ENCODE results near the gene SIGLEC12. TPM values are rescaled to one million over a fixed set of nuclear protein-coding genes. Genes with fewer than 3 reads are reported as not detected.

SIGLEC12 gene
- total and polyA plus RNA-seq, 5 donors from 2014 or later = 0.57 to 1.3 TPM; not detected in 3

- Mint-ChIP-seq H3K4me3 (no peak overlapping the region), H3K4me1 (peaks cover 0 to 4% (median 0%) of the 10 kb centered on the region in 4 donors), H3K36me3 (no peaks in the 10 kb centered on the region), H3K27ac (no peak overlapping the region), H3K27me3 (peaks cover 22% of the 10 kb centered on the region), H3K9me3 (peaks cover 0 to 1% (median 0%) of the 10 kb centered on the region in 7 donors)
- Histone ChIP-seq H3K27me3 (ENCODE audit: control insufficient read depth, insufficient read depth, low read length) (peaks cover 3% of the 10 kb centered on the region), H3K36me3 (ENCODE audit: control insufficient read depth, insufficient read depth, low read length) (no peaks in the 10 kb centered on the region), H3K4me3 (ENCODE audit: low read depth, low read length) (no peak overlapping the region), H3K9me3 (ENCODE audit: control insufficient read depth in 2 of 2, low read length in 2 of 2) (no peaks in the 10 kb centered on the region), H3K27ac (ENCODE audit: insufficient read depth, low read length, poor library complexity, severe bottlenecking) (no peak overlapping the region), H3K4me1 (ENCODE audit: control insufficient read depth, insufficient read depth, low read length, poor library complexity, severe bottlenecking) (no peaks in the 10 kb centered on the region)
- no peak for DNase-seq
- ATAC-seq (ENCODE audit: low read depth in 2 of 2) = no peak
Observed at GRCh38 chr19:51460164-51460992, 41.2 kb downstream of the SIGLEC12 start.

GRCh38 chr19:51458899-51459505 is 42.6 kb downstream of the SIGLEC12 start:
- Mint-ChIP-seq H3K27me3 (peaks cover 11% of the 10 kb centered on the region), H3K9me3 (peaks cover 0 to 1% (median 0%) of the 10 kb centered on the region in 7 donors), H3K27ac (no peak overlapping the region), H3K36me3 (no peaks in the 10 kb centered on the region), H3K4me3 (no peak overlapping the region), H3K4me1 (peaks cover 0 to 4% (median 0%) of the 10 kb centered on the region in 4 donors)
- H3K36me3 ChIP-seq (ENCODE audit: control insufficient read depth, insufficient read depth, low read length) = no peaks in the 10 kb centered on the region
- no peaks in the 10 kb centered on the region for H3K27me3 ChIP-seq (ENCODE audit: control insufficient read depth, insufficient read depth, low read length)
- no peaks in the 10 kb centered on the region for H3K4me1 ChIP-seq (ENCODE audit: control insufficient read depth, insufficient read depth, low read length, poor library complexity, severe bottlenecking)
- no peak overlapping the region for H3K4me3 ChIP-seq (ENCODE audit: low read depth, low read length)
- no peak for ATAC-seq (ENCODE audit: low read depth in 2 of 2)
- no peak for DNase-seq
- no peaks in the 10 kb centered on the region for H3K9me3 ChIP-seq (ENCODE audit: control insufficient read depth in 2 of 2, low read length in 2 of 2)
- no peak overlapping the region for H3K27ac ChIP-seq (ENCODE audit: insufficient read depth, low read length, poor library complexity, severe bottlenecking)

GRCh38 chr19:51458051-51458645 is 43.5 kb downstream of the SIGLEC12 start, which contains the start of gene SIGLEC8:
Gene SIGLEC8, minus strand, starts transcription at chr19:51458454. Its CDS starts 67 bp downstream, at chr19:51458387.
- H3K9me3 ChIP-seq (ENCODE audit: control insufficient read depth in 2 of 2, low read length in 2 of 2) = no peaks in the 10 kb centered on the region
- no peak within 1 kb of the TSS for H3K27ac ChIP-seq (ENCODE audit: insufficient read depth, low read length, poor library complexity, severe bottlenecking)
- H3K9me3 Mint-ChIP-seq = peaks cover 0 to 1% (median 0%) of the 10 kb centered on the region in 7 donors
- no peaks in the 10 kb centered on the region for H3K36me3 Mint-ChIP-seq
- peaks cover 8% of the 10 kb centered on the region for H3K27me3 Mint-ChIP-seq
- H3K4me3 ChIP-seq (ENCODE audit: low read depth, low read length) = no peak within 1 kb of the TSS
- peak within 1 kb of the TSS in 1 of 3 donors; percentile 76 for H3K27ac Mint-ChIP-seq
- ATAC-seq (ENCODE audit: low read depth in 2 of 2) = no peak
- no peak within 1 kb of the TSS for H3K4me3 Mint-ChIP-seq
- no peaks in the 10 kb centered on the region for H3K27me3 ChIP-seq (ENCODE audit: control insufficient read depth, insufficient read depth, low read length)
- peaks cover 0 to 4% (median 0%) of the 10 kb centered on the region in 4 donors for H3K4me1 Mint-ChIP-seq
- H3K36me3 ChIP-seq (ENCODE audit: control insufficient read depth, insufficient read depth, low read length) = no peaks in the 10 kb centered on the region
- DNase-seq = no peak
- no peaks in the 10 kb centered on the region for H3K4me1 ChIP-seq (ENCODE audit: control insufficient read depth, insufficient read depth, low read length, poor library complexity, severe bottlenecking)

GRCh38 chr19:51457351-51458013 is 44.1 kb downstream of the SIGLEC12 start:
- no peaks in the 10 kb centered on the region for H3K4me1 ChIP-seq (ENCODE audit: control insufficient read depth, insufficient read depth, low read length, poor library complexity, severe bottlenecking)
- H3K27me3 Mint-ChIP-seq = peaks cover 4% of the 10 kb centered on the region
- no peak for ATAC-seq (ENCODE audit: low read depth in 2 of 2)
- H3K27me3 ChIP-seq (ENCODE audit: control insufficient read depth, insufficient read depth, low read length) = no peaks in the 10 kb centered on the region
- H3K9me3 Mint-ChIP-seq = peaks cover 0 to 1% (median 0%) of the 10 kb centered on the region in 7 donors
- DNase-seq = no peak
- no peaks in the 10 kb centered on the region for H3K36me3 ChIP-seq (ENCODE audit: control insufficient read depth, insufficient read depth, low read length)
- H3K4me1 Mint-ChIP-seq = no peaks in the 10 kb centered on the region
- no peaks in the 10 kb centered on the region for H3K36me3 Mint-ChIP-seq
- H3K4me3 ChIP-seq (ENCODE audit: low read depth, low read length) = no peak overlapping the region
- H3K4me3 Mint-ChIP-seq = no peak overlapping the region
- H3K27ac Mint-ChIP-seq = peak overlapping the region in 1 of 3 donors; percentile 76
- H3K9me3 ChIP-seq (ENCODE audit: control insufficient read depth in 2 of 2, low read length in 2 of 2) = no peaks in the 10 kb centered on the region
- no peak overlapping the region for H3K27ac ChIP-seq (ENCODE audit: insufficient read depth, low read length, poor library complexity, severe bottlenecking)

- no peak overlapping the region for H3K27ac ChIP-seq (ENCODE audit: insufficient read depth, low read length, poor library complexity, severe bottlenecking)
- no peaks in the 10 kb centered on the region for H3K27me3 ChIP-seq (ENCODE audit: control insufficient read depth, insufficient read depth, low read length)
- DNase-seq (no peak), ATAC-seq (ENCODE audit: low read depth in 2 of 2) (no peak)
- Mint-ChIP-seq H3K4me1 (no peaks in the 10 kb centered on the region), H3K9me3 (peaks cover 0 to 5% (median 0%) of the 10 kb centered on the region in 7 donors), H3K4me3 (no peak overlapping the region), H3K27ac (no peak overlapping the region), H3K36me3 (no peaks in the 10 kb centered on the region), H3K27me3 (peaks cover under 1% of the 10 kb centered on the region)
- no peaks in the 10 kb centered on the region for H3K9me3 ChIP-seq (ENCODE audit: control insufficient read depth in 2 of 2, low read length in 2 of 2)
- H3K36me3 ChIP-seq (ENCODE audit: control insufficient read depth, insufficient read depth, low read length) = no peaks in the 10 kb centered on the region
- H3K4me3 ChIP-seq (ENCODE audit: low read depth, low read length) = no peak overlapping the region
- H3K4me1 ChIP-seq (ENCODE audit: control insufficient read depth, insufficient read depth, low read length, poor library complexity, severe bottlenecking) = no peaks in the 10 kb centered on the region
Observed at GRCh38 chr19:51456541-51457290, 44.9 kb downstream of the SIGLEC12 start.

- H3K9me3 Mint-ChIP-seq = peaks cover 0 to 12% (median 5%) of the 10 kb centered on the region in 7 donors
- H3K27ac Mint-ChIP-seq = peak overlapping the region in 1 of 3 donors; percentile 89
- H3K36me3 Mint-ChIP-seq = no peaks in the 10 kb centered on the region
- no peak overlapping the region for H3K4me3 ChIP-seq (ENCODE audit: low read depth, low read length)
- H3K27me3 ChIP-seq (ENCODE audit: control insufficient read depth, insufficient read depth, low read length) = no peaks in the 10 kb centered on the region
- peaks cover 4% of the 10 kb centered on the region for H3K27me3 Mint-ChIP-seq
- peaks cover 10% of the 10 kb centered on the region for H3K4me1 ChIP-seq (ENCODE audit: control insufficient read depth, insufficient read depth, low read length, poor library complexity, severe bottlenecking)
- H3K9me3 ChIP-seq (ENCODE audit: control insufficient read depth in 2 of 2, low read length in 2 of 2) = peaks cover 0 to 12% of the 10 kb centered on the region in 2 experiments
- ATAC-seq (ENCODE audit: low read depth in 2 of 2) = no peak
- no peaks in the 10 kb centered on the region for H3K36me3 ChIP-seq (ENCODE audit: control insufficient read depth, insufficient read depth, low read length)
- H3K4me3 Mint-ChIP-seq = no peak overlapping the region
- DNase-seq = no peak
- no peak overlapping the region for H3K27ac ChIP-seq (ENCODE audit: insufficient read depth, low read length, poor library complexity, severe bottlenecking)
- H3K4me1 Mint-ChIP-seq = peaks cover 0 to 13% (median 6%) of the 10 kb centered on the region in 4 donors
Observed at GRCh38 chr19:51450730-51451307, 50.8 kb downstream of the SIGLEC12 start.

Measured in CD4-positive, CD25-positive, alpha-beta regulatory T cell (primary cell).